HG02970 (cell line): ENCODE data around the gene FAM107B.
"Not testable (repeated sequence)": the region's sequence is repeated elsewhere in the genome, so short reads cannot be mapped to it uniquely, and the experiment has no call there.

ENCODE experiments used
- ATAC-seq: cut with Tn5 transposase; IDR thresholded peaks from one replicate; pipeline ENCODE4 v1.9.1; 2021; ENCODE audit warnings: mild to moderate bottlenecking, moderate library complexity, moderate number of reproducible peaks; ENCODE audit not compliant: unreplicated experiment, low FRiP score

The FAM107B gene

GRCh38 chr10:14639637-14640036 lies 135.1 kb downstream of the FAM107B start:
- ATAC-seq: no peak

GRCh38 chr10:14635043-14635710 lies 139.5 kb downstream of the FAM107B start:
- no peak for ATAC-seq

- not testable (repeated sequence) for ATAC-seq
These were observed 140.1 kb downstream of the FAM107B start for GRCh38 chr10:14634572-14634971.

- ATAC-seq: no peak
These were observed 148.8 kb downstream of the FAM107B start for GRCh38 chr10:14625765-14626525.

- no peak for ATAC-seq
These were observed 149.5 kb downstream of the FAM107B start for GRCh38 chr10:14625192-14625631.

GRCh38 chr10:14624600-14624999 lies 150.1 kb downstream of the FAM107B start:
- no peak for ATAC-seq

GRCh38 chr10:14623931-14624330 lies 150.8 kb downstream of the FAM107B start:
- ATAC-seq: no peak

GRCh38 chr10:14621037-14621436 lies 153.7 kb downstream of the FAM107B start:
- no peak for ATAC-seq

GRCh38 chr10:14618674-14619073 lies 156.0 kb downstream of the FAM107B start:
- ATAC-seq: no peak

GRCh38 chr10:14617852-14618251 lies 156.8 kb downstream of the FAM107B start:
- ATAC-seq: no peak

- no peak for ATAC-seq
These were observed 157.6 kb downstream of the FAM107B start for GRCh38 chr10:14616955-14617730.

GRCh38 chr10:14616465-14616864 lies 158.2 kb downstream of the FAM107B start:
- no peak for ATAC-seq

- no peak for ATAC-seq
These were observed 161.1 kb downstream of the FAM107B start for GRCh38 chr10:14613588-14613920.

- no peak for ATAC-seq
These were observed 161.7 kb downstream of the FAM107B start for GRCh38 chr10:14612873-14613587.

GRCh38 chr10:14611968-14612693 lies 162.6 kb downstream of the FAM107B start:
- no peak for ATAC-seq

- no peak for ATAC-seq
These were observed 165.5 kb downstream of the FAM107B start for GRCh38 chr10:14609178-14609577.

GRCh38 chr10:14608381-14609001 lies 166.2 kb downstream of the FAM107B start:
- ATAC-seq: no peak

- ATAC-seq: no peak
These were observed 168.1 kb downstream of the FAM107B start for GRCh38 chr10:14606633-14607032.

GRCh38 chr10:14605231-14605925 lies 169.3 kb downstream of the FAM107B start:
- no peak for ATAC-seq
